Retinal pigment epithelial cell (primary cell): ENCODE data around the gene MPZL1.
"Not testable (repeated sequence)": the region's sequence is repeated elsewhere in the genome, so short reads cannot be mapped to it uniquely, and the experiment has no call there.

ENCODE experiments used
- DNase-seq: peaks from one replicate; pipeline ENCODE4 v3.0.0-alpha.2; 2010; ENCODE audit warnings: low read depth
- H3K4me3 ChIP-seq: 2 replicates; pipeline ENCODE4 v1.5.1; 2011; ENCODE audit warnings: mild to moderate bottlenecking, low read length, control low read depth, moderate library complexity
- CTCF ChIP-seq: conservative IDR thresholded peaks from 2 replicates; pipeline ENCODE4 v1.5.1; 2011; ENCODE audit warnings: low read depth, low read length, control low read depth, inconsistent platforms

Gene MPZL1

GRCh38 chr1:167726008-167726407, 4.2 kb downstream of the MPZL1 start:
- no peak for TF ChIP-seq CTCF
- H3K4me3 ChIP-seq = no peak overlapping the region
- DNase-seq = no peak

- no peak for TF ChIP-seq CTCF
- no peak for DNase-seq
- no peak overlapping the region for H3K4me3 ChIP-seq
Measured at GRCh38 chr1:167728818-167729410, 7.1 kb downstream of the MPZL1 start.

GRCh38 chr1:167734227-167734626, 12.4 kb downstream of the MPZL1 start:
- DNase-seq = no peak
- no peak overlapping the region for H3K4me3 ChIP-seq
- no peak for TF ChIP-seq CTCF

GRCh38 chr1:167734841-167735240, 13.1 kb downstream of the MPZL1 start:
- no peak overlapping the region for H3K4me3 ChIP-seq
- no peak for TF ChIP-seq CTCF
- no peak for DNase-seq

GRCh38 chr1:167737169-167737568, 15.4 kb downstream of the MPZL1 start:
- no peak for DNase-seq
- no peak for TF ChIP-seq CTCF
- H3K4me3 ChIP-seq = no peak overlapping the region

DNA sequence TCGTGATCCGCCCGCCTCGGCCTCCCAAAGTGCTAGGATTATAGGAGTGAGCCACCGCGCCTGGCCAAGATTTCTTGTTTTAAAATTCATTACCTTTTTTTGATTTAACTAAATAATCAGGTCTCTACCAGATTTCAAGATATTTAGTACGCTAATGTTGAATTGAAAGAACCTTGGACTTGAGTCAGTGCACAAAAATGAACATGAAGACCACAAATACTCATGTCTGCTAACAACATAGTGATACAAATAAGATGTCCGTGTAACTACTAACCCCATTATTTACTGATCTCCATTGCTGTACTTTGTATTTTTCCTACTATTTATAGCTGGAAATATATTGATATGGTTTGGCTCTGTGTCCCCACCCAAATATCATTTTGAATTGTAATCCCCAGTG, 16.4 kb downstream of the MPZL1 start:
- no peak for DNase-seq
- H3K4me3 ChIP-seq = no peak overlapping the region
- no peak for TF ChIP-seq CTCF

- no peak for DNase-seq
Measured at GRCh38 chr1:167739752-167740151, 18.0 kb downstream of the MPZL1 start.

DNA sequence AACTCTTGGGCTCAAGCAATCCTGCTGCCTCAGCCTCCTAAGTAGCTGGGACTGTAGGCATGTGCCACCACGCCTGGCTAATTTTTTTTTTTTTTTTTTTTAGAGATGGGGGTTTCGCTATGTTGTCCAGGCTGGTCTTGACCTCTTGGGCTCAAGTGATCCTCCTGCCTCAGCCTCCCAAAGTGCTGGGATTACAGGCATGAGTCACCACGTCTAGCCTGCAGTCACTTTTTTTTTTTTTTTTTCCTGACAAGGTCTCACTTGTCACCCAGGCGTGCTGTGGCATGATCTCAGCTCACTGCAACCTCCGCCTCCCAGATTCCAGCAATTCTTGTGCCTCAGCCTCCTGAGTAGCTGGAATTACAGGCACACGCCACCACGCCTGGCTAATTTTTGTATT, 19.3 kb downstream of the MPZL1 start:
- H3K4me3 ChIP-seq, DNase-seq: not testable (repeated sequence)

More at GRCh38 chr1:167739752-167740151, 18.0 kb downstream of the MPZL1 start:
- no peak overlapping the region for H3K4me3 ChIP-seq
- no peak for TF ChIP-seq CTCF

DNA sequence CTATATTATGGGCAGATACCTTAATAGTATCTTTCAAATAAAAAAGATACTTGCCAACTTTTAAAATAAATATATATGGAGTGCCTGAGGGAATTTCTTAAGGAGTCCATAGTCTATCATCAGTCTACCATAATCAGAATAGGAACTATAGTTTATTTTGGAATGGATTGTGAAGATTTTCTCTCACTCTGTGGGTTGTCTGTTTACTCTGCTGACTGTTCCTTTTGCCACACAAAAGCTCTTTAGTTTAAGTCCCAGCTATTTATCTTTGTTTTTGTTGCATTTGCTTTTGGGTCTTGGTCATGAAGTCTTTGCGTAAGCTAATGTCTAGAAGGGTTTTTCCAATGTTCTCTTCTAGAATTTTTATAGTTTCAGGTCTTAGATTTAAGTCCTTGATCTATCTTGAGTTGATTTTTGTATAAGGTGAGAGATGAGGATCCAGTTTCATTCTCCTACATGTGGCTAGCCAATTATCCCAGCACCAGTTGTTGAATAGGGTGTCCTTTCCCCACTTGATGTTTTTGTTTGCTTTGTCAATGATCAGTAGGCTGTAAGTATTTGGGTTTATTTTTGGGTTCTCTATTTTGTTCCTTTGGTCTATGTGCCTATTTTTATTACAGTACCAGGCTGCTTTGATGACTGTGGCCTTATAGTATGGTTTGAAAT, 20.7 kb downstream of the MPZL1 start:
- DNase-seq, H3K4me3 ChIP-seq: not testable (repeated sequence)
